ENCODE measurements around the gene MYO3B. TPM values are rescaled to one million over a fixed set of nuclear protein-coding genes. Genes with fewer than 3 reads are reported as not detected.

MYO3B gene
- total and polyA plus RNA-seq, 2 of the 8 experiments (the other 6 are each of a cell fraction or from before 2014, with no cell fraction given): 0.17 to 0.19 TPM

- TF ChIP-seq CHD7 (IDR thresholded peaks at IDR 0.05; ENCODE audit: insufficient replicate concordance, low read length) (no peak), KDM5A (IDR thresholded peaks at IDR 0.05; ENCODE audit: low read length) (no peak), BRCA1 (IDR thresholded peaks at IDR 0.05; ENCODE audit: low read depth, low read length) (no peak), RXRA (IDR thresholded peaks at IDR 0.05; ENCODE audit: insufficient read depth, low read depth, low read length) (no peak)
- TF ChIP-seq, protein P1, sequence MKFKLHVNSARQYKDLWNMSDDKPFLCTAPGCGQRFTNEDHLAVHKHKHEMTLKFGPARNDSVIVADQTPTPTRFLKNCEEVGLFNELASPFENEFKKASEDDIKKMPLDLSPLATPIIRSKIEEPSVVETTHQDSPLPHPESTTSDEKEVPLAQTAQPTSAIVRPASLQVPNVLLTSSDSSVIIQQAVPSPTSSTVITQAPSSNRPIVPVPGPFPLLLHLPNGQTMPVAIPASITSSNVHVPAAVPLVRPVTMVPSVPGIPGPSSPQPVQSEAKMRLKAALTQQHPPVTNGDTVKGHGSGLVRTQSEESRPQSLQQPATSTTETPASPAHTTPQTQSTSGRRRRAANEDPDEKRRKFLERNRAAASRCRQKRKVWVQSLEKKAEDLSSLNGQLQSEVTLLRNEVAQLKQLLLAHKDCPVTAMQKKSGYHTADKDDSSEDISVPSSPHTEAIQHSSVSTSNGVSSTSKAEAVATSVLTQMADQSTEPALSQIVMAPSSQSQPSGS (IDR thresholded peaks at IDR 0.05; ENCODE audit: low read length): no peak
These were observed 277.9 kb downstream of the MYO3B start (continued) for GRCh38 chr2:170455617-170456426.
